H9 (cell line): ENCODE data around the gene DENND1A. TPM values are rescaled to one million over a fixed set of nuclear protein-coding genes. Genes with fewer than 3 reads are reported as not detected.

Experiments used
- DNase-seq: peaks from one replicate; pipeline ENCODE4 v3.0.0-alpha.2; 2017
- H2AFZ ChIP-seq: one replicate; pipeline ENCODE4 v1.6.1; 2013; ENCODE audit warnings: mild to moderate bottlenecking, low read length, control low read depth, moderate library complexity
- H2AK5ac ChIP-seq: 2 replicates; pipeline ENCODE4 v1.6.1; 2013; ENCODE audit warnings: low read length, control low read depth, mixed read lengths; ENCODE audit not compliant: insufficient read length
- H2BK120ac ChIP-seq: one replicate; pipeline ENCODE4 v1.6.1; 2013; ENCODE audit warnings: low read depth, mild to moderate bottlenecking, low read length, control low read depth, inconsistent platforms; ENCODE audit not compliant: poor library complexity, severe bottlenecking
- H2BK12ac ChIP-seq: 2 replicates; pipeline ENCODE4 v1.6.1; 2013; ENCODE audit warnings: low read length, control low read depth, mixed read lengths, low read depth; ENCODE audit not compliant: insufficient read length
- H2BK15ac ChIP-seq: 2 replicates; pipeline ENCODE4 v1.6.1; 2013; ENCODE audit warnings: low read depth, low read length, control low read depth
- H2BK20ac ChIP-seq: one replicate; pipeline ENCODE4 v1.6.1; 2013; ENCODE audit warnings: low read depth, mild to moderate bottlenecking, low read length, control low read depth, inconsistent platforms; ENCODE audit not compliant: poor library complexity, severe bottlenecking
- H2BK5ac ChIP-seq: 2 replicates; pipeline ENCODE4 v1.6.1; 2013; ENCODE audit warnings: low read length, control low read depth, mixed read lengths; ENCODE audit not compliant: insufficient read length
- H3K14ac ChIP-seq: 2 replicates; pipeline ENCODE4 v1.6.1; 2013; ENCODE audit warnings: low read length, control low read depth; ENCODE audit not compliant: insufficient read depth
- H3K18ac ChIP-seq: 2 replicates; pipeline ENCODE4 v1.6.1; 2013; ENCODE audit warnings: low read depth, mild to moderate bottlenecking, mixed read lengths, low read length, control low read depth; ENCODE audit not compliant: insufficient read length
- H3K23ac ChIP-seq: 2 replicates; pipeline ENCODE4 v1.6.1; 2013; ENCODE audit warnings: low read length, control low read depth, mixed read lengths, low read depth; ENCODE audit not compliant: insufficient read length
- H3K23me2 ChIP-seq: 2 replicates; pipeline ENCODE4 v1.6.1; 2013; ENCODE audit warnings: low read depth, mild to moderate bottlenecking, mixed read lengths, low read length, control low read depth; ENCODE audit not compliant: insufficient read length, poor library complexity, severe bottlenecking
- H3K27ac ChIP-seq: 2 replicates; pipeline ENCODE4 v1.5.1; 2013; ENCODE audit warnings: low read length, control low read depth, mixed read lengths, low read depth; ENCODE audit not compliant: insufficient read length
- H3K27me3 ChIP-seq: 2 replicates; pipeline ENCODE4 v1.6.1; 2013; ENCODE audit warnings: low read length, control low read depth, inconsistent platforms; ENCODE audit not compliant: insufficient read depth
- H3K4ac ChIP-seq: 2 replicates; pipeline ENCODE4 v1.6.1; 2013; ENCODE audit warnings: low read depth, mild to moderate bottlenecking, control low read depth, inconsistent platforms, low read length, moderate library complexity
- H3K4me1 ChIP-seq: 2 replicates; pipeline ENCODE4 v1.6.1; 2013; ENCODE audit warnings: low read length, control low read depth, inconsistent platforms; ENCODE audit not compliant: insufficient read depth
- H3K4me2 ChIP-seq: 2 replicates; pipeline ENCODE4 v1.6.1; 2013; ENCODE audit warnings: low read length, control low read depth, mixed read lengths; ENCODE audit not compliant: insufficient read length, insufficient read depth
- H3K56ac ChIP-seq: 2 replicates; pipeline ENCODE4 v1.6.1; 2013; ENCODE audit warnings: low read depth, mild to moderate bottlenecking, mixed read lengths, low read length, control low read depth; ENCODE audit not compliant: insufficient read length
- H3K79me1 ChIP-seq: 2 replicates; pipeline ENCODE4 v1.6.1; 2013; ENCODE audit warnings: low read depth, mild to moderate bottlenecking, moderate library complexity, low read length, control low read depth, inconsistent platforms; ENCODE audit not compliant: insufficient read depth, poor library complexity, severe bottlenecking
- H3K79me2 ChIP-seq: 2 replicates; pipeline ENCODE4 v1.6.1; 2013; ENCODE audit warnings: low read length, control low read depth, inconsistent platforms; ENCODE audit not compliant: insufficient read depth
- H3K9ac ChIP-seq: 2 replicates; pipeline ENCODE4 v1.6.1; 2013; ENCODE audit warnings: low read length, control low read depth, mixed read lengths; ENCODE audit not compliant: insufficient read length; ENCODE audit errors: extremely low read depth
- H3K9me3 ChIP-seq: one replicate; pipeline ENCODE4 v1.6.1; 2013; ENCODE audit warnings: low read depth, low read length, inconsistent platforms; ENCODE audit not compliant: control insufficient read depth
- H3T11ph ChIP-seq: one replicate; pipeline ENCODE4 v1.6.1; 2013; ENCODE audit warnings: mild to moderate bottlenecking, low read length, control low read depth, inconsistent platforms
- H4K20me1 ChIP-seq: one replicate; pipeline ENCODE4 v1.6.1; 2013; ENCODE audit not compliant: control insufficient read depth, insufficient read length, insufficient read depth
- H4K5ac ChIP-seq: 2 replicates; pipeline ENCODE4 v1.6.1; 2013; ENCODE audit warnings: low read depth, mild to moderate bottlenecking, mixed read lengths, low read length, control low read depth; ENCODE audit not compliant: insufficient read length
- H4K8ac ChIP-seq: replicated peaks from 2 replicates; pipeline ENCODE4 v1.6.1; 2013; ENCODE audit warnings: low read length, control low read depth, mixed read lengths, low read depth; ENCODE audit not compliant: insufficient read length
- H4K91ac ChIP-seq: 2 replicates; pipeline ENCODE4 v1.6.1; 2013; ENCODE audit warnings: low read depth, mild to moderate bottlenecking, moderate library complexity, mixed read lengths, low read length, control low read depth; ENCODE audit not compliant: insufficient read length
- H3K27ac Mint-ChIP-seq, 3 experiments: 2 replicates in 2 of 3; 3 replicates in 1 of 3; pipeline ENCODE4 v1.8.0; 2020 to 2021; ENCODE audit warnings: mixed read lengths in 3 of 3, mild to moderate bottlenecking in 1 of 3, moderate library complexity in 1 of 3
- H3K27me3 Mint-ChIP-seq: 2 replicates; pipeline ENCODE4 v1.8.0; 2021; ENCODE audit warnings: low read depth, mild to moderate bottlenecking, moderate library complexity, mixed read lengths
- H3K36me3 Mint-ChIP-seq, 3 experiments: 2 replicates in 2 of 3; 3 replicates in 1 of 3; pipeline ENCODE4 v1.8.0; 2020 to 2021; ENCODE audit warnings: low read depth in 3 of 3, mixed read lengths in 3 of 3; ENCODE audit not compliant: insufficient read depth in 1 of 3
- H3K4me1 Mint-ChIP-seq, 2 experiments: 2 replicates each; pipeline ENCODE4 v1.8.0; 2020; ENCODE audit warnings: mixed read lengths in 2 of 2
- H3K4me3 Mint-ChIP-seq, 2 experiments: 2 replicates in 1 of 2; 3 replicates in 1 of 2; pipeline ENCODE4 v1.8.0; 2020 to 2021; ENCODE audit warnings: mild to moderate bottlenecking in 2 of 2, mixed read lengths in 2 of 2, moderate library complexity in 1 of 2
- H3K9me3 Mint-ChIP-seq, 2 experiments: 2 replicates in 1 of 2; 3 replicates in 1 of 2; pipeline ENCODE4 v1.8.0; 2020; ENCODE audit warnings: mild to moderate bottlenecking in 2 of 2, mixed read lengths in 2 of 2, moderate library complexity in 1 of 2
- CTCF ChIP-seq: fragments of 200-600 bp; sonication (generic); conservative IDR thresholded peaks from 3 replicates; pipeline ENCODE4 v1.8.0; 2021; ENCODE audit warnings: antibody characterized with exemption, mild to moderate bottlenecking
- WGBS: extraction: QIAGEN DNeasy Blood & Tissue Kit; methylation state at CpG from one replicate; pipeline ENCODE4 v1.1.7; 2013; ENCODE audit warnings: missing lambda C conversion rate, low lambda C conversion rate, mixed read lengths; ENCODE audit not compliant: insufficient read length; ENCODE audit errors: extremely low coverage; 5-methylcytosine and 5-hydroxymethylcytosine counted together
- total RNA-seq: library from RNA; stranded (reverse); gene quantifications from 2 replicates; pipeline ENCODE4 v1.2.1, GENCODE V29; 2021

DENND1A gene
- total RNA-seq, 1 experiment from 2014 or later, result 20.4 TPM

GRCh38 chr9:123534336-123534735 is 395.6 kb downstream of the DENND1A start:
- Histone ChIP-seq H4K5ac (no peak overlapping the region), H3K23ac (no peak overlapping the region), H3K9me3 (no peaks in the 10 kb centered on the region), H2BK5ac (no peak overlapping the region), H3K56ac (no peak overlapping the region), H3K79me1 (no peaks in the 10 kb centered on the region), H3K4me1 (no peaks in the 10 kb centered on the region), H2BK120ac (no peak overlapping the region), H2AFZ (no peak overlapping the region), H2BK12ac (no peak overlapping the region), H3K4ac (no peak overlapping the region), H3K27ac (no peak overlapping the region), H3K27me3 (no peaks in the 10 kb centered on the region), H3T11ph (no peak overlapping the region), H3K4me2 (no peak overlapping the region), H3K9ac (no peak overlapping the region), H3K79me2 (no peaks in the 10 kb centered on the region), H4K91ac (no peak overlapping the region), H4K8ac (no peak overlapping the region), H2BK15ac (no peak overlapping the region), H2BK20ac (no peak overlapping the region), H3K23me2 (no peaks in the 10 kb centered on the region), H4K20me1 (no peaks in the 10 kb centered on the region), H3K18ac (no peak overlapping the region), H2AK5ac (no peak overlapping the region), H3K14ac (no peak overlapping the region)
- WGBS, result no CpG with 5 or more reads among the region's 2 CpGs
- H3K27me3 Mint-ChIP-seq, result no peaks in the 10 kb centered on the region
- no peak overlapping the region for H3K4me3 Mint-ChIP-seq
- peaks cover 2 to 5% of the 10 kb centered on the region in 2 experiments; a peak in 3 of 5 replicates for H3K9me3 Mint-ChIP-seq
- DNase-seq, result no peak
- H3K4me1 Mint-ChIP-seq, result no peaks in the 10 kb centered on the region
- peaks cover 0 to 8% (median 5%) of the 10 kb centered on the region in 3 experiments; a peak in 3 of 7 replicates for H3K36me3 Mint-ChIP-seq
- TF ChIP-seq CTCF, result no peak
- H3K27ac Mint-ChIP-seq, result no peak overlapping the region
